NAMALWA (cell line): ENCODE results near the gene ADAMTS14.

ENCODE experiments used
- DNase-seq: peaks from one replicate; pipeline ENCODE4 v3.0.0-alpha.2; 2015; ENCODE audit warnings: low spot score

Gene ADAMTS14

DNA sequence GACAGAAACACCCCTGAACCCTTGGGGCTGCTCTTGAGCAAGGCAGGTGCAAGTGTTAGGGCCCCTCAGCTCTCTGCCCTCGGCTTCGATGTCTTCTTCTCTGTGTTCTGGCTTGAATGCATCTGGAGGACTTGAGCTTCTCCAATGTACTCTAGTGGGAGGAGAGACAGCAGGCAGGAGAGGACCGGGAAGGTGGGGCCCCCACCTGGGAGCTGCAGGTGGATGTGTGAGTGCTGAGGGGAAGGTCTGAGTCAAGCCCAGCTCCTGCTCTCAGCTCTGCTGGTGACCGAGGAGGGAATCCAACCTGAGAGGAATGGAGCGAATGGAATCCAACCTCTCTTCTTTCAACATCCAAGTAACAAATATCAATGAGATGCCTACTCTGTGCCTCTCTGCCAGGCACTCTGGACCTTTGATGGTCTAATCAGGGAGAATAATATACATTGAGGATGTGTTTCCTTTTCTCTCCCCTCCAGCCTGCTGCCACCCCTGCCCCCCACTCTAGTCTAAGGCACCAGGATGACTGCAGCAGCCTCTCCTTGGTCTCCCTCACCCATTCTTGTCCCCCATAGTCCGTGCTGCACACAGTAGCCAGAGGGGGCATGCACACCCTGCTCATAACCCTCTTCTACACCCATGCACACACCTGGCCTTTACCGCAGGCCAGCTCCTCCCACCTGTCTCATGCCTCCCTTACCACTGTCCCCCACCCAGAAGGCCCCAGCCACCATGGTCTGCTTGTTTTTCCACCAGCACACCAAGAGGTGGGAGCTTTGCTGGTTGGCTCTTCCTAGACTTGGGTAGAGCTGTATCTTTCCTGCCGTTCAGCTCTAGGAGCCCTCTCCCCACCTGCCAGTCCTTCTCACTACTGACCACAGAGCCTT, 99.2 kb downstream of the ADAMTS14 start:
- no peak for DNase-seq

DNA sequence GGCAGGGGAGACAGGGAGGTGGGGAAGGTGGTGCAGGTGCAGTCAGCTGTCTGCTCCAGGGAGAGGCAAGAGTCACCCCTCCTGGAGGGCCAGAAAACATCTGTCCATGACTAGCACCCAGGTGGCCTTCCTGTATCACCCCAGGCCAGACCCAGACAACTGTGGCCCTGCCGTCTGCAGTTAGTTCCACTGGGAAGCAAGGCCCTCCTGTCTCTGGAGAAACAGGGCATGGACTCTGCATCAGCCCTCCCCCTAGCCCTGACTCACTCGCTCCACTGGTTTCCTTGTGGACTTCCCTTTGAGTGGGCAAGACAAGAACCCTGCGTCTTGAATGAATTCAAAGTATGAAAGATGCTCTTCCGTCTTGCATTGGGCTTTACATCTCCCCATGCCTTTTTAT, 100.3 kb downstream of the ADAMTS14 start:
- DNase-seq = no peak

DNA sequence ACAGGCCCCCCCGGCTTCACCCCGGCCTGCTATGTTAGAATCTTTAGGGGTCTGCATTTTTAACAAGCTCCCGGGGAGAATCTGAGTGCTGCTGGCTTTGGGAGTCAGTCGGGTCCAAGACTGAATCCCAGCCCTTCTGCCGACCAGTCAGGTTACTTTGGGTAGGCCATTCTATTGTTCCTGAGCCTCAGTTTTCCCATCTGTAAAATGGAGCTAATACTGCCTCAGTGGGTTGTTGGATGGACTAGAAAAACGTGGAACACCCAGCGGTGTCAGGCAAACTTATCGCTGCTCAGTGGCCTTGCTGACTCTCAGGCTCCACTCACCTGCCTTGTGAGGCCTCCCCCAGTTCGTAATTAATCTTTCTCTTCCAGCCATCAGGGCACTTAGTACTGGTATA, 101.2 kb downstream of the ADAMTS14 start:
- DNase-seq = no peak

DNA sequence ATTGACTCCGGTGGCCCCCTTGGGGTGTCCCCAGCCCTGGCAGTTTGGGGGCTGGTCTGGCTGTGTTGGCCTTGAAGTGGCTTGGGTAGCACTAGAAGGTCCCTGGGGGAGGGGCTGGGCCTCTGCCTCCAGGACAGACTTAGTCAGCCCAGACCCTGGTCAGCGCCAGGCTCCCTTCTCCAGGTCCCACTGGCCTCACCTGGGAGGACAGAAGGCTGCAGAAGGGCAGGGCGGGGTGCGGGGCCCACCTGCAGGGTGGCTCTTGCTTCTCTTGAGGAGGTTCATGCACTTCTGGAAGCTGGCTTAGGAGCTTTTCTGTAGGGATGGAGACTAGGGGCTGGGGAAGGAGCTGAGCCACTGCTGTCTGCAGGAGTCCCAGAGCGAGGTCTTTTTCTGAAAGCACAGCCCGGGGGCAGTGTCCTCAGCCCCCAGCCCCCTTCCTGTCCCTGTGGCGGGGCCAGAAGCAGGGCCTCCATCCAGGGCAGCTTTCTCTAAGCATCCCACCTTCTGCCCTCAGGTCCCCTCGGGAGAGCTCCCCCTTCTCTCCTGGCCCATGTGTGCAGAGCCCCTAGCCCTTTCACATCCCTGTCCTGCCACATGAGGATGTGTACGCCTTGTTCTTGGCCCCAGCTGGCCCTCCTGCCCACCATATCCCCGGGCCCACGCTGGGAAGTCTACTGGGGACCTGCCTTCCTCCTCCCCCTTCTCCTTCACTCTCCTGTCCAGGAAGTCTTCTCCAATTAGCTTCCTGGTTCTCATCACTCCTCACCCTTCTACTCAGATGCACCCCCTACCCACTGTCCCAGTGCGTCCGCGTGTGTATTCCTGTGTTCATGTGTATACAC, 101.9 kb downstream of the ADAMTS14 start:
- DNase-seq = no peak

DNA sequence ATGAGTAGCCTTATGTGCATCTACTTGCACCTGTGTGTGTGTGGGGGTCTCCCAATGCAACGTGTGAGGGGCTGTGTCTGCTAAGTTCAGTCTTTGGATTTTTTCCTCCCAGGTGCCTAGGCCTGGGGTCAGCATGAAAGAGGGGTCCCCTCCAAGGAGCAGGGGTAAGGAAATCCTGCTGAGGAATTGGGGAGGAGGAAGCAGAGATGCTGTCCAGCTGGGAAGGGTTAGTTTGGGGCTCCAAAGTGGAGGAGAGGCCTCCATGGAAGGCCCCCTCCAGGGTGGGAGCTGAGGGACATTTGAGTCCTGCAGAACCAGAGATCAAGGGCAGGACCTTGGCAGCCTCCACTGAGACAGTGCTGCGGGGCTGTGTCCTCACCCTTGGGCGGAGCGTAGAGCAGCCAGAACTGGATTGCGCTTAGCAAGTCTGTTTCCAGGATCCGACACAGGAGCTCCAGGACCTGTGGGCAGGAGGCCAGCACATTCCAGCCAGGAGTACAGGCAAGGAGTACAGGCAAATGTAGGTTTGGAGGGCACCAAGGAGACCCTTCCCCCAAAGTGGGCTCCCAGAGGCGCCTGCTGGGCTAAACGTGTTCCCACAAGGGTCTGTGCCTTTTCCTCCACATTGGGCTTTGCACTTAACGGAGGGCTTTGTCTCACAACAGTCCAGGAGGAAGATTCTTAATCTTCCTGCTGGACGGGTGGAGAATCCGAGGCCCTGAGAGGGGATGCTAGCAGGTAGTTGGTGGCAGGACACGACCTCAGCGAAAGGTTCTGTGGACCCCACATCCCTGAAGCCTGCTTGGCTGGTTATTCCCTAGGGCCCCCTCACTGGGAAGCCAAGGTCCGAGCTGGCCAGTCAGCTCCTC, 102.7 kb downstream of the ADAMTS14 start:
- DNase-seq = no peak

DNA sequence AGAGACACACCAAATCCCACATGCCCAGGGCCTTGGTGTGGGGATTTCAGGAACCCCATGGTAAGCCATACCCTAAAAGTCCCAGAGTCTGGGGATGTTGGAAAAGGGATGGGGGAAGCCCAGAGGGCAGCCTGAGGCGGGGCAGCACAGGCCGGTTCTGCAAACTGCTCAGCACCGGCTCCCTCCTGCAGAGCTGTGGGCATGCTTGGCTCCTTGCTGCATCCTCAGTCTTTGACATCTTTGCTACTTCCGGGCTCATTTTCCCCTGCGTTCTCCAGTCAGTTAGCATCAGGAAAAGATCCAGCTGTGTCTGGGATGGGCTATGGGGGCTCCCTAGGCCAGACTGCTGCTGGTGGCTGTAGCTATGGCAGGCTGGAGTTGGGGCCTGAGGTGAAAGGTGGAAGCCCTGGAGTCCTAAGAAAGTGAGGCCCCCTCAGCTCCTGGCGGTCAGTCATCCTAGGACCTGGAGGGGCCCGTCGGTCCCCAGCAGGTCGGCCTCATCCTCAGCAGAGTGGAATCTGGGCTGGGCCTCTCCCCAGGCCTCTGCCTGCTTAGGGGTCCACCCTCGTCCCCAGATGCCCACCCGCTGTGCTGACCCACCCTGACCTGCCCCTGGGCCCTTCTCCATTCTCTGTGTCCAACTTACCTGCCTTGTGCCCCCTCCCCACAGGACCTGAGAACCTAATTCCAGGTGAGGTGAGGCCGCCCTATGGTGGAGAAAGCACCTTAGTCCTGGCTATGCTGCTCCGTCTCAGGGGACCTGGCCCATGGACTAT, 103.6 kb downstream of the ADAMTS14 start:
- no peak for DNase-seq

DNA sequence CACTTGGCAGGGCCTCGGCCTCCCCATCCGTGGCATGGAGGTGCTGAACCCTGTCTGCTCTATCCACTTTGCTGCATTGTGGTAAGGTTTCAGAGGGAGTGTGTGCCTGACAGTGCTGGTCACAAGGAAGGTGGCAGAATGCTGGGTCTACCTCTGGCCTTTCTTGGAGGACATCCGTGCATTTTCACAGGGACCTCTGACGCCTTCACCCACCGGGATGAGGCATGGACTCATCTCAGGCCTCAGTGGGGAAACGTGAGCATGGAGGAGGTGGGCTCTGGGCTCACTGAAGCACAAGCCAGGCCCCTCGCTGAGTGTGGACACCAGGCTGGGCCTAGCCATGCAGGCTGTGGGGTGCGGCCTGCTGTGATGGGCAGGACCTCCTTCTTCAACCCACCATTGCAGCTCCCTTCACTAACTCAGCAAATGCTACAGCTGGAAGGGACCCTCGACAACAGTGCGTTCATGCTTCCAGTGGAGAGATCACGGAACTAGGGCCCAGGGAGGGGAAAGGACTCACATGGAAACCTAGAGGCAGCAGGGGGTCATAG, 104.2 kb downstream of the ADAMTS14 start:
- DNase-seq = no peak

DNA sequence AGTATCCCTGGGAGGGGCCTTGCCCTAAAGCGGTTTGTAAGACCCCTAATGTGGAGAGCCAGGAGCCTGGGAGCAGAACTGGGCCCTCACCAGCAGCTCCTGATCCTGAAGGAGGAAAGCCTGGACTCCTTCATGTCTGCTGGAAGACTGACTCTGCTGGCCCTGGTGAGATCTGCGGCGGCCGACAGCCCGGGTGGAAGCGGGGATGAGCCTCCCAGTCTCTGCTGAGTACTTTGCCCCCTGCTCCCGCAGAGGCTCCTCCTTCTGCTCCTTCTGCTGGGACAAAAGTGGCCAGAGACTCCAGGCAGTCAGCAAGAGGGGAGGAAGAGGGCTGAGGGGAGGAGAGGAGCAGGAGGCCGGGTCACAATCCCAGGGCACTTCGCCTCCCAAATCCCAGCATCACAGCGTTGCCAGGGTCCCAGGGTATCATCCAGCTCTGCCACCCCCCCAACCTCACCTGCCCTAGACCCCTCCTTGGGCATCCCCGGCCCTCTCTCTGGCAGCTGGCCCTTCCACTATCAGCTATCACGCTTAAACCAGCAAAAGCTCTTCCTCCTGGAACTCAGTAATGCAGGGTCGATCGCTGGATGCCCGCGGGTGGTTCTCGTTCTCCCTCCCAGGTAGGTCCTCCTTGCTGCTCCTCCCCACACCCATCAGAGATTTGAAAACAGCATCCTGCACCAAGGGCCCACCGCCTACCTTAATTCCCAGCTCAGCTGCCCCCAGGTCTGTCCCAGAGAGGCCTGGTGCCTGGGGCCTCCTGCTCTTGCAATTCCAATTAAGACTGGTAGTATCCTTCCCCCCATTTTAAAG, 105.0 kb downstream of the ADAMTS14 start:
- DNase-seq = no peak

DNA sequence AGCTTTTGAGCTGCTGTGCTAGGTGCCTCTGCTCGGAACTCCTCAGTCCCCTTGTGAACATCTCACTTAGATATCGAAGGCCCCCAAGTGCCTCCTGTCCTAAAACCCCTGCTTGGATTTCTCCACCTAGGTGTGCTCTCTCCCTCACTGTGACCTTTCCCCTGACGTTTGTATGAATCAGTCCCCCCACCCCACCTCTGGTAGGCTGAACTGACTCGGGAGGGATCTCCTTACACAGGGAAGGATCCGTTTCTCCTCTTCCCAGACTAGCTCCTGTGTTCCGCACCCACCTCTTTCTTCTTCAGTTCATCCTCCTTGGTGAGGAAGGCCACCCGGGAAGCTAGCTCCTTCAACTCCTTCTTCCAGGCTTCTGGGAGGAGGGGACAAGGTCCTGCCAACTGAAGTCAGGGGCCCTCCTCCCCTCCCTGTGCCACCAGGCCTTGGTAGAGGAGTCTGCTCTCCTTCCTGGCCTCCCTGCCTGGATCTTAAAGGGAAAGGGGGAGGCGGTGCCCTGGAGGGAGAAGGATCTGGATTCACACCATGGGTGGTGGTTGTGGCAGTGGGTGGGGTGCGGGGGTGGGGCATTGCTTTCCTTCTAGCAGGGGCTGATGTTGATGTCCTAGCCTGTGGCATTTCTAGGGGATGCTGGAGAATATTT, 106.1 kb downstream of the ADAMTS14 start:
- no peak for DNase-seq

DNA sequence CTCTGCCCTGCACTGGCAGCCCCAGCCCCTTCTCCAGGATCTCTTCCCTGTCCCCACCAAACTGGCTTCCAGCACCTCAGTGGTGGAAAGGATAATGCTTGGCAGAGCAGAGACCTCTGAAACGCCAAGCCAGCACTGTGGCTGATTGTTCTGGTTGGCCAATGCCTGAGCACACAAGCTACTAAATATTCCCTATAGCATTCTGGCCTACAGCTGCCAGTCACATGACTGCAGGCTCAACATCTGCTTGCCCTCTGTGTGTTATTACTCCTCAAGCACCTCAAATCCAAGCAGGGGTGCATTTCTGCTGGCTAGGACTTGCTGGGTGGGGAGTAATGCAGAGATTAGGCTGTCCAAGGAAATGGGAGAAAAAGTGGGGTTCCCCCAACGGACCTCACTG, 106.8 kb downstream of the ADAMTS14 start:
- DNase-seq = no peak

DNA sequence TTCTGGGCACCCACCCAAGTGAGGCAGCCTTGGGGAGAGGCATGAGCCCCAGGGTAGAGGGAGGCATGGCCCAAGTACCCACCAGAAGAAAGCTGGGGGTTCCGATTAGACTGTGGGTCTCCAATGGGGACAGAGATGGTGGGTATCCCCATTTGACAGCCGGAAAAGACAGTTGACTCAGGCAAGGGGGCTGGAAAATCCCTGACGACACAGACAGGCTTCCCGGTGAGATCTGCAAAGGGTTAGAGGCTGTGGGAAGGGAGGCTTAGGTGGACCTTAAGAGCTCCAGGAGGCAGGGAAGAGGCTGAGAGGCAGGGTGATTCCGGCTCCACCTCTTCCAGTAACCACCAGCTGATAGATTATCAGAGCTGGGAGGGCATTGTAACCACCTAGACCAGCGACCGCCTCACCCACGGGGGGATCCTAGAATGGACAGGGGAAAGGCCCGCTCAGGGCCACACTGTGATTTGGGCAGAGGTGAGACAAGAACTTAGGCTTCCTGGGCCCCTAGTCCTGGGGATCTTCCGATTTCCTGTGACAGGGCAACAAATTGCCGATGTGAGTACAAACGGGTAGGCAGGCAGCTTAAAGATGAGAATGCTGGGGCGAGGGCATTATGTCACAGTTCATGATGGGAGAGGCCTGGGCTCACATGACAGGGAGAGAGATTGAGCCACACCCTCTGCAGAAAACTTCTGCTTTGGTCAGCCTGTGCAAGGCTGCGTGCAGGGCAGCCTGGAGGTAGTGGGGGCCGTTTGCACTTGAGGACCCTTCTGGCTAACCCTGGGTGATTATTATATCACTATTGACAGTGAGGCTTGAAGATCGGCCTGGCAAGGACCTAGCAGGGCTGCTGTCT, 107.4 kb downstream of the ADAMTS14 start:
- no peak for DNase-seq

DNA sequence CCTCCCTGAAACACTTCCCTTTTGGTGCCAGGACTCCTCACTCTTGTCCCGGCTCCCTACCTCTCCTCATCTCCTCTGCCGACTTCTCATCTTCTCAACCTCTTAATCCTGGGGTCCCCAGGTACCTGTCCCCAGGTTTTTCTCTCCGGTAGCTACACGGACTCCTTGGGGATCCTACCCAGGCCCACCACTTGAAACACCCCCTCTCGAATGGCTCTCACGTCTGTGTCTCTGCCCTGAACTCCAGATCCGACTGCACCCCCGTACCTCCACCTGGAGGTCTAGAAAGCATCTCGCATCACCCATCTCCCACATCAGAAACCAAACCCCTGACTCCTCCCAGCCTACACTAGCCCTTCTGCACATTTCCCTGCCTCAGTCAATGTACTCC, 108.1 kb downstream of the ADAMTS14 start:
- DNase-seq = no peak

DNA sequence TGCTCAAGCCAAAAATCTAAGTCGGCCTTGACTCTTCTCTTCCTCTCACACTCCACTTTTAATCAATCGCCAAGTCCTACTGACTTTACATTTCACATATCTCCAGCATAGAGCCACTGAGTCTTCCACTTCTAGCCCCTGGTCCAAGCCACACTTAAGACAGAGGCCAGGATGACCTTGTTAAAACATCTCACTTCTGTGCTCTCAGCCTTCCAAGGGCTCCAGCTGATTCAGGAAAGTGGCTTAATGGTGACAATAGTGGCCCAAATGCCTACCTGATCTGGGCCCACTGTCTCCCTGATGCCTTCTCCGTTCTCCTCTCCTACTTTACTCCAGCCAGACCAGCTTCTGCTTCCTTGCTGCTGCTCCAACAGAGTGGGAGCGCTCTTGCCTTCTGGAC, 108.5 kb downstream of the ADAMTS14 start:
- DNase-seq = no peak

DNA sequence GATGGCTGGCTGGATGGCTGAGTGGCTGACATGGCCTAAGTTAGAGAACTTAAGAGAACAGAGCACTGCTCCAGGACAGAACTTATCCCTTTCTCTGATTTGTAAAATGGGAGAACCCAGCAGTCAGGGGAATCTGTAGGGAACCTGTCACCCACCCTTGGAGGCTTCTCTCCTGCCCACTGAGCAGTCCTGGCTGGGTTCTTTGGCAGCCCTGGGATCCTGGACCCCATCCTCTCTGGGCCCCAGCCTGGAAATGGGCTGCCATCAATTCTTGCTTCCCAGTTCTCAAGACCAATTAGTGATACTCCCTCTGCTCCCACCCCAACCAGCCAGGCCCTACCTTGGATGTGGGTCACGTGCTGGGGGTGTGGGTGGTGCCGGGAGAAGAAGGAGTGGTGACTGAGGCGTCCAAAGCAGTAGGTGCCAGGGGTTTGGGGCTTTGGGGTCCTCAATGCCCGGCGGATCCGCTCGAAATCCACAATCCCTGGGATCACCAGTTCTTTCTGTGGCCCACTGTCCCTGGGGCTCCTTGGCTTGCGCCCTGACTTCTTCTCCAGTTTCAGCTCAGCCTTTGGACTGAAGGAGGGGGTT, 109.2 kb downstream of the ADAMTS14 start:
- no peak for DNase-seq

DNA sequence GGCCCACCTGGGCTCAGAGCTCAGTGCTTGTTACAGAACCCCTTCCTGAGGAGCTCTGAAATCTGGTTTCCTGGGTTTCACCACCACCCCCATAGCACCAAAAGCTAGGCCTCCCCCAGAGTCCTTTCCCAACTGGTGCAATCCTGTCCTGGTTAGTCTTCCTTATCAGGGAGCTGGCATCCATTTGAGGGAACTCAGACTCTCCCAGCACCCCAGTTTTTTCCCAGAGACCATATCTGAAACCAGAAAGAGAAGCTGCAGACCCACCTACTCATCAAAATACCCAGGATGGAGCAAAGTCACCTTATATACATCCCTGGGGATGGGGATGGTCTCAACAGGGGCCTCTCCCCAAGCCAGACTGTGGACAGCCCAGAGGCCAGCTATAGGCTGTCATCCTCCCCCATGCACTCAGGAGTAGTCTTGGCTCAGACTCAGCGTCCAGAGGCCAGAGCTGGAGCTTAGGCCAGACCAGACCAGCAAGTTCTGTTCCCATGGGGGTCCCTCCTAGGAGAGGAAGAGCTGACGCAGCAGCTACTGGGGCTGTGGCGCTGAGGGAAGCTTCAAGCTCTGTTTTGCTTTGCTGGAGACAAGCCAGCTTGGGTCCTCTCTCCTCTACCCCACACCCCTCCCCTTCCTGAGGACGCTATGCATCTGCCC, 109.9 kb downstream of the ADAMTS14 start:
- DNase-seq = no peak

DNA sequence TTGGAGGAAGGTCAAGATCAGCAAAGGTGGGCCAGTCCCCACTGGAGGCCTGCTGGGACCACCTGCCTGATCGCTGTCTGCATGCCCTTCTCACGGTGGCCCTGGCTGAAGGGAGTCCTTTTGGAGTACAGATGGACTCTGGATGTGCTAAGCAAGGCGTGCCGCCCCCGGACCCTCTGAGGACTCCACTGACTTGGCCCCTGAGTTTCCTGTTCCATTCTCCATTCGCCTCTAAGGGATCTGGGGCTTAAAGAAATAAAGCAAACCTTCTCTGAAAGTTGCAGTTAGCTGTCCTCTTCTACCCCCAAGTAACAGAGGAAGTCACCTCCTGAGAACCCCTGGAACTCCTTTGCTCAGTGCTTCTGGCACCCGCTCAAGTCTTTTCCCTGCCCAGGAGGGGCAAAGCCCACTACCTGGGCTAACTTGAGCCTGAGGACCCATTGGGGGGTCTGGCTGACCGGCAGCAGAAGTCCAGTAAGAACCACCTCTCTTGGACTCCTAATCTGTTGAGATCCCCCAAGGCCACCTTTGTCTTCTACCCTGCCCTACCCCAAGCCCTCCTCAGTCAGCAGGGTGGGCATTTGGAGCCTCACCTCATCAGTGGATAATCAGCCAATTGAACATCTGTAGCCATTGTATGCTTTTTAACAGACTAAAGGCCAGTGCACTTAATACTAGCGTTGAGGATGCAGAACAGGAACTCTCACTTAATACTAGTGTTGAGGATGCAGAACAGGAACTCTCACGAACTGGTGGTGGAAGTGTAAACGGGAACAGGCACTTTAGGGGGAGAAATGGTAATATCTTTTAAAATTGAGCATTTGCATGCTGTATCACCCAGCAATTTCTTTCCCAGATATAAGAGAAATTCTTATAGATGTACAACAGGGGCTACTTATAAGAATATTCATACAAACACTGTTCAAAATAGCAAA, 110.7 kb downstream of the ADAMTS14 start:
- DNase-seq = no peak

DNA sequence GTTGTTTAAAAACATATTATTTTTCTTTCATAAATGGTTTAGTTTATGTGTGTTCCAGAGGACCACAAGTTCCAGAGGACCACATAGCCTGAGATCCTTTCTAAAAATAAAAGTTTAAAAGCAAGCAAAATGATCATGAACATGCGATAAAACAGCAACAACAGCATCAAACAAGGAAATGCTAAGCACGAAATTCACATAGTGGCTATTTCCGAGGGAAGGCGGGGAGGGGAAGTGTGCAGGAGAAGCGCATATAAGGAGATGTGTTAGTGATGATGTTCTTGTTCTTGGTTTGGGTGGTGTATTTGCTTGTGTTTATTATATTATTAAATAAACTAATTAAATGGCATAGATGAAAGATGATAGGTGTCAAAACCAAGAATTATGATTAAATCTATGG, 111.7 kb downstream of the ADAMTS14 start:
- no peak for DNase-seq
